NCI-H748 treated with DMSO at 0.1 percent for 48 hours (cell line): ENCODE results near the gene NPHS1.

ENCODE experiments used
- DNase-seq: peaks from one replicate; lab custom pipeline; 2025; lab: John Stamatoyannopoulos, UW

NPHS1 gene

DNA sequence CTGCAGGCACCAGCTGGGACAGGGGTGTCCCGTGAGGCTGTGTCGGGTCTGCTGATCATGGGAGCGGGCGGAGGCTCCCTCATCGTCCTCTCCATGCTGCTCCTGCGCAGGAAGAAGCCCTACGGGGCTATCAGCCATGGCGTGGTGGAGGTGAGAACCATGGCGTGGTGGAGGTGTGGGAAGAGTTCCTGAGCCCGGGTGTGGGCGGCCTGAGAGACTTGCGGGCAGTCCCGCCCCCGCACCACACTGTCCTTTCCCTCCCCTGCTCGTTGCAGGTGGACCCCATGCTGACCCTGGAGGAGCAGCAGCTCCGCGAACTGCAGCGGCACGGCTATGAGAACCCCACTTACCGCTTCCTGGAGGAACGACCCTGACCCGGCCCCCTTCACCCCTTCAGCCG lies 26.8 kb upstream of the NPHS1 start:
- no peak for DNase-seq

DNA sequence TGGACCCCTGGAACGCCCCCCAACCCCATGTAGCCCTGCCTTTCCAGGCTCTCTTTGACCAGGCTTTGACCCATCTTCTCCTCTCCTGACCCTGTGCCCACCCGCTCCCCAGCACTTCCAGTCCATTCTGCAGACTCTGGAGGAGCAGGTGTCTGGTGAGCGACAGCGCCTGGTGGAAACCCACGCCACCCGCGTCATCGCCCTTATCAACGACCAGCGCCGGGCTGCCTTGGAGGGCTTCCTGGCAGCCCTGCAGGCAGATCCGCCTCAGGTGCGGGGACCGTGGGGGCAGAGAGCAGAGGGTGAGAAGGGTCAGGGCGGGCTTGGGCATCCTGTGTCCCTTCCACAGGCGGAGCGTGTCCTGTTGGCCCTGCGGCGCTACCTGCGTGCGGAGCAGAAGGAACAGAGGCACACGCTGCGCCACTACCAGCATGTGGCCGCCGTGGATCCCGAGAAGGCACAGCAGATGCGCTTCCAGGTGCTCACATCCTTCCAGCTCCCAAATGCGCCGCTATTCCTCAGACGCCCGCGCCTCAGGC lies 22.2 kb upstream of the NPHS1 start:
- DNase-seq, result no peak

- DNase-seq, result no peak
Measured at GRCh38 chr19:35872180-35872579, 19.9 kb upstream of the NPHS1 start.

GRCh38 chr19:35871611-35872010 lies 19.3 kb upstream of the NPHS1 start:
- no peak for DNase-seq

GRCh38 chr19:35870798-35871197 lies 18.5 kb upstream of the NPHS1 start:
- DNase-seq, result no peak

DNA sequence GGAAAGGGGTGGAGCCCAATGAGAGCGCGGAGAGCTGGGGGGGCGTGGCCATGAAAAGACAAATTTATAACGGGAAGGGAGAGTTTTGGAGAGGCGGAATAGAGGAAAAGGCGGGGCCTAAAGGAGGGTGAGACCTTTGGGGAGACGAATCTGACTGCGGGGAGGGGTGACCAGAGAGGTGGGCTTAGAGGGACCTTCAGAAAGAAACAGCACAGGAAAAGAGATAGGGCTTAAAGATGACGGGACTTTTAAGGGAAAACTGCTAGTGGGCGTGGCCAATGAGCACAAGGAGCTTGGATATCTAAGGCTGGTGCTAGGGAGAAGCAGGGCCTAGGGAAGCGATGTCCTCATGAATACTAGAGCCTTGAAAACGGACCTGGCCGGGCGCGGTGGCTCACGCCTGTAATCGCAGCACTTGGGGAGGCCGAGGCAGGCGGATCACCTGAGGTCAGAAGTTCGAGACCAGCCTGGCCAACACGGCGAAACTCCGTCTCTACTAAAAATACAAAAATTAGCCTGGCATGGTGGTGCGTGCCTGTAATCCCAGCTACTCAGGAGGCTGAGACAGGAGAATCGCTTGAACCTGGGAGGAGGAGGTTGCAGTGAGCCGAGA lies 17.9 kb upstream of the NPHS1 start:
- peak; percentile 77 for DNase-seq

DNA sequence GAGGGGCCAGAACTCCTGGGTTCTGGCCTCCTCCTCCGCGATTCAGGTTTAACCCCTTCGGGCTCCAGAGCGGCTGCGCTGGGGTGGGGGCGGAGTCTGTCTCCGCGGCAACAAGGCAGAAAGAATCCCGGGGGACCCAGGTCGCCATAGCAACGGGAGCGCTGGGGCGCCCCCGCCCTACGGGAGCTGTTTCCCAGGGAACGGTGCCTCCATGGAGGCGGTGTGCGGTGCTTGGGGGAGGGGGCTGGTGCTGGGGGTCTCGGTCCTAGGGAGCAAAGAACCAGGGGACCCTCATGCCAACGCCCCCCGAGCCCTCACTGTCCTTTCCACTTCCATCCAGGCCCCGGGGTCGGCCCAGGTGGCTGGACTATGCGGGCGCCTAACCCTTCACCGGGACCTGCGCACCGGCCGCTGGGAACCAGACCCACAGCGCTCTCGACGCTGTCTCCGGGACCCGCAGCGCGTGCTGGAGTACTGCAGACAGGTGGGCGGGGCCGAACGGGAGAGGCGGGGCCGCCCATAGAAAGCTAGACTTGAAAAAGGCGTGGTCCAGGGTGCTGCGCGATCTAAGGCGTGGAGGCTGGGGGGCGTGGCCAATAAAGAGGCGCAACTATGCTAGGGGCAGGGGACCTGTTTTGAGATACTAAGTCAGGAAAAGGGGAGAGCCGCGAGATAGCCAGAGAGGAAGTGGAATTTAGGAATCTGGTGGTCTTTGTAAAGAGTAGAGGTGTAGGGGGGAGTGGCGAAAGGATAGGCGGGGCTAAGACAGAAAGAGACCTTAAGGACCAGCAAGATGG lies 17.2 kb upstream of the NPHS1 start:
- DNase-seq, result peak; percentile 99

DNA sequence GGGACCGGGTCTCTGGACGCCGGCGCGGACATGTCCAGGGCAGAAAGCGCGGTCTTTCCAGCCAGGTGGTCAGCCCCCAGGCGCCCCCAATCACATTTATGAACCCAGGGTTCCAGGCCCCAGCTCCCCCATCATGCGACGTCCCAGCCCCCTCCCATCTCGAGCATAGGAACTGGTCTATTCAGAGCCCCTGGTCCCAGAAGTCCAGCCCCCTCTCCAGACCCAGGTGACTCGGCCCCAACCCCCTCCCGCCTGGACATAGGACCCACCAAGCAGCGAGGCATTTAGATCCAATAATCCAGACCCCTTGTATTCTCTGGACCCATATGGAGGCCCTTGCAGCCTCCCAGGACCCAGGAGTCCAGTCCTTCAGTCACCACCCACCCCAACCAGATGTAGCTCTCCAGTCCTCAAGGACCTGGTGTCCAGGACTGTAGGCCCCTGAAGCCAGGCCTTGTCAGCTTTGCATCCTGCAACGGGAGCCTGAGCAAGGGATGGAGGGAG lies 16.6 kb upstream of the NPHS1 start:
- no peak for DNase-seq

GRCh38 chr19:35868172-35868822 lies 16.0 kb upstream of the NPHS1 start, which contains the start of gene APLP1:
TSS of gene APLP1 (plus strand) at chr19:35868574. CDS start at chr19:35868637, 63 bp downstream.
- peak; percentile 69 for DNase-seq

- DNase-seq, result no peak
Measured at GRCh38 chr19:35863018-35863417, 10.7 kb upstream of the NPHS1 start.

DNA sequence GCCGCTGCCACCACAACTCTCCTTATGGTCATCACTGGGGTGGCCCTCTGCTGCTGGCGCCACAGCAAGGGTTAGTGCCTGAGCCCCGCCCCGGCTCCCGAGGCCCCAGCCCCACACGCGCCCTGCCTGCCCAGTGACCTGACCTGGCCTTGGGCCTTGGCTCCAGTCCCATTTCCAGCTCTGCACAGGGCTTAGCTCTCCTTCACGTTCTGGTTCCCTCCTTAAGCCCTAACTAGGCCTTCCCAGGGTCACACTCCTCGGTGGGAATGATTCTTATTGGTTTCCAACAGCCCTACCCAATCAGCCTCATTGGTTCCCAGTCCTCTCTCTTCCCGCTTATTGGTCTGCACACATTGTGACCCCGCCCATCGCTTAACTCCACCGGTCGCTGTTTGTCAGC lies 10.2 kb upstream of the NPHS1 start:
- no peak for DNase-seq

- DNase-seq, result no peak
Measured at GRCh38 chr19:35861640-35862160, 9.4 kb upstream of the NPHS1 start.

- no peak for DNase-seq
Measured at GRCh38 chr19:35860818-35861639, 8.7 kb upstream of the NPHS1 start.

DNA sequence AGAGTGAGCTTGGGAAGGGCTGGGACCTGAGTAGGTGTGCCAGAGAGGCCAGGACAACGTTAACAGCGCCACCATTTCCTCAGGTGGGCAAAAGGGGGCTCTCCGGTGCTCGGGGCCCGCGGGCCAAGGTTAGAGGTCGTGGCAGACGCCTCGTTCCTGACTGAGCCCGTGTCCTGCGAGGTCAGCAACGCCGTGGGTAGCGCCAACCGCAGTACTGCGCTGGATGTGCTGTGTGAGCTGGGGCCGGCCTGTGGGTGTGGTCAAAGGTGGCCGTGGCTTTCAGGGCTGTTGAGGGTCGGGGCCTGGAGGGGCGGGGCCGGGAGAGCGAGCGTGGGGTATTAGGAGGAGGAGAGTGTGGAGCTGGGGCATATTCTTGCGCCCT lies 8.1 kb upstream of the NPHS1 start:
- no peak for DNase-seq

DNA sequence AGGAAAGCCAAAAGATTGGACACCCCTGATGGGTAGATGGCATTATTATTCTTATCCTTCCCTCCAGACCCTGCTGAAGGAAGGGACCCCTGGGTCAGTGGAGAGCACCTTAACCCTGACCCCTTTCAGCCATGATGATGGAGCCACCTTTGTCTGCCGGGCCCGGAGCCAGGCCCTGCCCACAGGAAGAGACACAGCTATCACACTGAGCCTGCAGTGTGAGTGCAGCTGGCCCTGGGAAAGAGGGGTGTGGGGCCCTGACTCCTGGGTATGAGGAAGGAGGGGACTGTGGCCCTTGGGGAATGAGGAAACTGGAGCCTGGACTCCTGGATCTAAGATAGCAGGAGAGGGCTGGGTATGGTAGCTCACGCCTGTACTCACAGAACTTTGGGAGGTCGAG lies 7.1 kb upstream of the NPHS1 start:
- DNase-seq, result no peak

DNA sequence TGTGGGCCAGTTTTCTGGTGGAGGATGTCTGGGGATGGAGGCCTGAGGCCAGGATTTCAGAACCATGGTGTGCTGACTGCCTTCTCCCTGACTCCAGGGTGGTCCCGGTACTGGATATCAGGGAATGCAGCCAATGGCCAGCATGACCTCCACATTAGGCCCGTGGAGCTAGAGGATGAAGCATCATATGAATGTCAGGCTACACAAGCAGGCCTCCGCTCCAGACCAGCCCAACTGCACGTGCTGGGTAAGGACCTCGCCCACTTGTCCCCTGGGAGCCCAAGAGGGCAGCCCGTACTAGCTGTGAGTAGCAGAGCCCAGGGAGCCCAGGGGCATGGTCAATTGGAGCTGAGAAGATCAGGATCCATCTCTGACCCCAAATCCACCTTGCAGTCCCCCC lies 6.0 kb upstream of the NPHS1 start:
- DNase-seq, result no peak

- DNase-seq, result no peak
Measured at GRCh38 chr19:35856546-35857149, 4.3 kb upstream of the NPHS1 start, which contains the start of gene KIRREL2. TSS of gene KIRREL2 (plus strand) at chr19:35856911. CDS start at chr19:35857120, 209 bp downstream.

GRCh38 chr19:35853038-35853756 lies 893 bp upstream of the NPHS1 start:
- no peak for DNase-seq

GRCh38 chr19:35851213-35852028 lies 883 bp downstream of the NPHS1 start:
- peak; percentile 14 for DNase-seq
